Neuronal stem cell (in vitro differentiated cells): ENCODE measurements around the gene TMEM254.
"Not testable (repeated sequence)": the region's sequence is repeated elsewhere in the genome, so short reads cannot be mapped to it uniquely, and the experiment has no call there.

ENCODE experiments used
- DNase-seq: peaks from one replicate; pipeline ENCODE4 v3.0.0-alpha.2; 2013; ENCODE audit warnings: low spot score
- H2AFZ ChIP-seq: one replicate; pipeline ENCODE4 v1.6.1; 2013; ENCODE audit warnings: mild to moderate bottlenecking, low read length, inconsistent platforms
- H2AK5ac ChIP-seq: 2 replicates; pipeline ENCODE4 v1.6.1; 2013; ENCODE audit warnings: low read depth, mild to moderate bottlenecking, inconsistent platforms, low read length, moderate library complexity, mixed read lengths
- H2BK120ac ChIP-seq: 2 replicates; pipeline ENCODE4 v1.6.1; 2013; ENCODE audit warnings: low read depth, mild to moderate bottlenecking, inconsistent platforms, low read length, moderate library complexity, mixed read lengths
- H2BK12ac ChIP-seq: one replicate; pipeline ENCODE4 v1.6.1; 2013; ENCODE audit warnings: low read length, inconsistent platforms
- H2BK15ac ChIP-seq: 2 replicates; pipeline ENCODE4 v1.6.1; 2013; ENCODE audit warnings: mild to moderate bottlenecking, low read length, inconsistent platforms, mixed read lengths
- H2BK5ac ChIP-seq: one replicate; pipeline ENCODE4 v1.6.1; 2013; ENCODE audit warnings: inconsistent platforms, mild to moderate bottlenecking, low read length, moderate library complexity
- H3K14ac ChIP-seq: one replicate; pipeline ENCODE4 v1.6.1; 2013; ENCODE audit warnings: low read length, inconsistent platforms
- H3K18ac ChIP-seq: 2 replicates; pipeline ENCODE4 v1.6.1; 2013; ENCODE audit warnings: low read length, inconsistent platforms
- H3K23ac ChIP-seq: 2 replicates; pipeline ENCODE4 v1.6.1; 2013; ENCODE audit warnings: low read depth, mild to moderate bottlenecking, mixed read lengths, low read length, inconsistent platforms; ENCODE audit not compliant: poor library complexity
- H3K27ac ChIP-seq: replicated peaks from 3 replicates; pipeline ENCODE4 v1.5.1; 2013; ENCODE audit warnings: low read length, inconsistent platforms
- H3K27me3 ChIP-seq, 3 experiments: 2 replicates each; pipeline ENCODE4 v1.6.1; 2013; ENCODE audit warnings: low read length in 3 of 3, mild to moderate bottlenecking in 2 of 3, inconsistent platforms in 1 of 3, low read depth in 1 of 3, mixed read lengths in 1 of 3, moderate library complexity in 1 of 3; ENCODE audit not compliant: control insufficient read depth in 3 of 3, insufficient read depth in 3 of 3
- H3K36me3 ChIP-seq, 2 donors: replicated peaks in 1 of 2; 2 replicates each; pipeline ENCODE4 v1.6.1; 2013; ENCODE audit warnings: low read length in 2 of 2; ENCODE audit not compliant: control insufficient read depth in 2 of 2, insufficient read depth in 2 of 2
- H3K4ac ChIP-seq: 2 replicates; pipeline ENCODE4 v1.6.1; 2013; ENCODE audit warnings: inconsistent platforms, mild to moderate bottlenecking, low read length, moderate library complexity
- H3K4me1 ChIP-seq, 2 donors: 1 replicate in 1 of 2; 2 replicates in 1 of 2; pipeline ENCODE4 v1.6.1; 2013; ENCODE audit warnings: low read length in 2 of 2, low read depth in 1 of 2; ENCODE audit not compliant: control insufficient read depth in 2 of 2, insufficient read depth in 1 of 2
- H3K4me2 ChIP-seq: one replicate; pipeline ENCODE4 v1.6.1; 2013; ENCODE audit warnings: mild to moderate bottlenecking, low read length, inconsistent platforms; ENCODE audit not compliant: insufficient read depth, poor library complexity, severe bottlenecking
- H3K4me3 ChIP-seq, 2 donors: 2 replicates each; pipeline ENCODE4 v1.5.1; 2013; ENCODE audit warnings: low read length in 2 of 2, mild to moderate bottlenecking in 2 of 2, inconsistent platforms in 1 of 2, moderate library complexity in 1 of 2
- H3K79me1 ChIP-seq: one replicate; pipeline ENCODE4 v1.6.1; 2013; ENCODE audit warnings: low read depth, mild to moderate bottlenecking, inconsistent platforms, low read length, moderate library complexity
- H3K9ac ChIP-seq: one replicate; pipeline ENCODE4 v1.6.1; 2013; ENCODE audit warnings: mild to moderate bottlenecking, low read depth, low read length, inconsistent platforms; ENCODE audit not compliant: poor library complexity
- H3K9me3 ChIP-seq, 2 donors: replicated peaks in 1 of 2; 2 replicates each; pipeline versions ENCODE3 to v1.6.1; 2013; ENCODE audit warnings: low read length in 2 of 2, mild to moderate bottlenecking in 2 of 2, inconsistent platforms in 1 of 2, low read depth in 1 of 2, mixed read lengths in 1 of 2, moderate library complexity in 1 of 2; ENCODE audit not compliant: control insufficient read depth in 2 of 2, insufficient read depth in 1 of 2
- H4K8ac ChIP-seq: one replicate; pipeline ENCODE4 v1.6.1; 2013; ENCODE audit warnings: low read depth, mild to moderate bottlenecking, inconsistent platforms, low read length, moderate library complexity
- H4K91ac ChIP-seq: one replicate; pipeline ENCODE4 v1.6.1; 2013; ENCODE audit warnings: low read length, low read depth, mild to moderate bottlenecking, inconsistent platforms; ENCODE audit not compliant: poor library complexity
- WGBS, 2 donors: extraction: QIAGEN DNeasy Blood & Tissue Kit; methylation state at CpG; one replicate each; pipeline ENCODE4 v1.1.7; 2013; ENCODE audit warnings: missing lambda C conversion rate in 2 of 2, mixed read lengths in 1 of 2; ENCODE audit not compliant: insufficient read length in 2 of 2, insufficient replicate concordance in 1 of 2; ENCODE audit errors: extremely low coverage in 2 of 2; 5-methylcytosine and 5-hydroxymethylcytosine counted together

The TMEM254 gene

DNA sequence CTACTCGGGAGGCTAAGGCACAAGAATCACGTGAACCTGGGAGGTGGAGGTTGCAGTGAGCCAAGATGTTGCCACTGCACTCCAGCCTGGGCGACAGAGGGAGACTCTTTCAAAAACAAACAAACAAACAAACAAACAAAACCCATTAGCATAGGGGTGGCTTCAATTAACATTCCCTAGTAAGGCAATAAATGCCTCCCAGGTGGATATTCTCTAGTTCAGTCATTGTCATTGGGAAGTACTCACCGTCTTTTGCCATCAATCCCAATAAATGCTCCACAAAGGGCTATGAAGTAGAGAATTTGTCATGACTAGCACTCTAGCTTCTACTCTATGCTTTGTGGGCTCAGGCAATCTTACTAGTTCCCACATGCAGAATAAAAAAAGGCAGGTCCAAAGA is 11.7 kb upstream of the TMEM254 start:
- no peaks in the 10 kb centered on the region for H3K36me3 ChIP-seq
- H4K91ac ChIP-seq, result no peak overlapping the region
- no peak overlapping the region for H2BK12ac ChIP-seq
- no peak overlapping the region for H2AK5ac ChIP-seq
- no peak overlapping the region for H2BK120ac ChIP-seq
- no peak overlapping the region for H2BK15ac ChIP-seq
- H2AFZ ChIP-seq, result no peak overlapping the region
- no peak overlapping the region for H3K14ac ChIP-seq
- no peaks in the 10 kb centered on the region for H3K4me1 ChIP-seq
- no peak overlapping the region for H2BK5ac ChIP-seq
- H3K23ac ChIP-seq, result no peak overlapping the region
- H3K4me3 ChIP-seq, result no peak overlapping the region
- H3K27me3 ChIP-seq, result peaks cover 0 to 2% (median 0%) of the 10 kb centered on the region in 3 experiments
- H3K27ac ChIP-seq, result no peak overlapping the region
- H3K4me2 ChIP-seq, result no peak overlapping the region
- no peak overlapping the region for H4K8ac ChIP-seq
- H3K9me3 ChIP-seq, result no peaks in the 10 kb centered on the region
- H3K79me1 ChIP-seq, result no peaks in the 10 kb centered on the region
- H3K18ac ChIP-seq, result no peak overlapping the region
- H3K9ac ChIP-seq, result no peak overlapping the region
- no peak for DNase-seq
- no peak overlapping the region for H3K4ac ChIP-seq
- no CpG with 5 or more reads among the region's 4 CpGs for WGBS, 2 donors

DNA sequence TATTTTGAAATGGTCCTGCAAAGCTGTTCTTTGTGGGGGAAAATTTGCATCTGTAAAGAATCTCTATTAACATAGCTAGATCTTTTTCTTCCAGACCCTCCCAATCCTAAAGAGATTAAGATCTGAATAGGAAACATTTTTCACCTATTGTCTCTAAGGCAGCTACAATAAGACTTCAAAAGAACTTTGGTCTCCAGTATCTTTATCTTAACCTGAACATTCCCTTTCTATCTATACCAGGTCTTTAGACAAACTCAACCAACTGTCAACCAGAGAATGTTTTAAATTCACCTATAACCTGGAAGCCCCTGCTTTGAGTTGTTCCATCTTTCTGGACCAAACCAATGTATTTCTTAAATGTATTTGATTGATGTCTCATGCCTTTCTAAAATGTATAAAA is 10.6 kb upstream of the TMEM254 start:
- not testable (repeated sequence) for DNase-seq, H2BK120ac ChIP-seq, H3K27ac ChIP-seq, H3K4me1 ChIP-seq, H3K4me2 ChIP-seq, H3K9ac ChIP-seq, H3K27me3 ChIP-seq, H2BK12ac ChIP-seq, H4K8ac ChIP-seq, H2BK5ac ChIP-seq, H4K91ac ChIP-seq, H3K4me3 ChIP-seq, H2AK5ac ChIP-seq, H2AFZ ChIP-seq, H3K14ac ChIP-seq, H3K9me3 ChIP-seq, H3K4ac ChIP-seq, H3K18ac ChIP-seq, H3K23ac ChIP-seq, H3K36me3 ChIP-seq, H3K79me1 ChIP-seq, H2BK15ac ChIP-seq

DNA sequence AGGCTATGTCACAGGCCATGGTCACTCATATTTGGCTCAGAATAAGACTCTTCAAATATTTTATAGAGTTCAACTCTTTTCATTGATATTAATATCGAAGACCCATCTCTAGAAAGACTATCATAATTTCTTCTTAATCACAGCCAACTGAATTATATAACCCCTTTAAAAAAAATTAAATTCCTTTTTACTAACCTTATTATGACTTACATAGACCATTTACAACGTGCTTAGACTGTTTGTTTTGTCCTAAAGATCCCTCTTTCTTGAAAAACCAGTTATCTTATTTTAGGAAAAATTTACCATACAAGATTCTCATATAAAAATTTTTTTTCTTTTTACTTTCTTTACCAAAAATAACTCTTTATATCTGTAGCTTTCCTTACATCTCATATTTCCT is 10.2 kb upstream of the TMEM254 start:
- peaks cover 0 to 2% (median 0%) of the 10 kb centered on the region in 3 experiments for H3K27me3 ChIP-seq
- H2BK120ac ChIP-seq, result no peak overlapping the region
- H3K4me3 ChIP-seq, result no peak overlapping the region
- no peak overlapping the region for H3K27ac ChIP-seq
- no peak overlapping the region for H2BK5ac ChIP-seq
- H3K9me3 ChIP-seq, result no peaks in the 10 kb centered on the region
- no peak overlapping the region for H3K18ac ChIP-seq
- no peak overlapping the region for H3K4me2 ChIP-seq
- no peak overlapping the region for H2BK12ac ChIP-seq
- no peaks in the 10 kb centered on the region for H3K79me1 ChIP-seq
- H3K14ac ChIP-seq, result no peak overlapping the region
- no peaks in the 10 kb centered on the region for H3K4me1 ChIP-seq
- H2AK5ac ChIP-seq, result no peak overlapping the region
- H3K4ac ChIP-seq, result no peak overlapping the region
- no peak overlapping the region for H2BK15ac ChIP-seq
- H4K8ac ChIP-seq, result no peak overlapping the region
- no peak overlapping the region for H4K91ac ChIP-seq
- H3K9ac ChIP-seq, result no peak overlapping the region
- WGBS, 2 donors, result 100% methylated on average over 1 of the region's 2 CpGs; no CpG with 5 or more reads in 1 of the 2 donors
- H3K23ac ChIP-seq, result no peak overlapping the region
- H3K36me3 ChIP-seq, result no peaks in the 10 kb centered on the region
- no peak overlapping the region for H2AFZ ChIP-seq
- DNase-seq, result no peak

DNA sequence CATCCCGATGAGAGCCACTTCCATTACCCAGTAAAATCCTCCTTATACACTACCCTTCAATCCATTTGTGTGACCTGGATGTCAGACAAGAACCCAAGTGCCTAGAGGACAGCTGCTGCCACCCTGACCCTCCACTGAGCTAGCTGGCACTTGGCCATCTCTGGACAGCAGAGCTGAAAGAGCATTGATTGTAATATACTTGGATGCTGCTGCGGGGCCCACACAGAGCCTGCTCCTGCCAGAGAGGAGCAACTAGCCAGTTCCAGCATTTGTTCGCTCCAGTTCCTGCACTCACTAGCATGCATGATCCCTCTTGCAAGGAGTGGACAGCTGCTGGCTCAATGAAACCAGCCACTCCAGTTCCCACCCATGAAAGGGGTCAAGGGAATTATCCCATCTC is 8.4 kb upstream of the TMEM254 start:
- Histone ChIP-seq H3K4me2 (no peak overlapping the region), H2AK5ac (no peak overlapping the region), H3K14ac (no peak overlapping the region), H3K27ac (no peak overlapping the region), H3K9ac (no peak overlapping the region), H3K4ac (no peak overlapping the region), H3K4me1 (no peaks in the 10 kb centered on the region), H3K27me3 (peaks cover 0 to 2% (median 0%) of the 10 kb centered on the region in 3 experiments), H3K18ac (no peak overlapping the region), H3K9me3 (no peaks in the 10 kb centered on the region), H3K23ac (no peak overlapping the region), H2BK15ac (no peak overlapping the region), H2BK120ac (no peak overlapping the region), H3K36me3 (no peaks in the 10 kb centered on the region), H2BK5ac (no peak overlapping the region), H3K4me3 (no peak overlapping the region), H4K8ac (no peak overlapping the region), H2BK12ac (no peak overlapping the region), H2AFZ (no peak overlapping the region), H4K91ac (no peak overlapping the region), H3K79me1 (no peaks in the 10 kb centered on the region)
- WGBS, 2 donors, result no CpG with 5 or more reads among the region's 3 CpGs
- no peak for DNase-seq
